ENCODE measurements around the gene NCAPH2.

GRCh38 chr22:50567721-50568252 is 59.8 kb downstream of the NCAPH2 start:
- TF ChIP-seq CTCF (IDR thresholded peaks at IDR 0.05), result no peak
- TF ChIP-seq POLR2A (IDR thresholded peaks at IDR 0.05), result no peak
